ENCODE results near the gene ORC3. TPM values are rescaled to one million over a fixed set of nuclear protein-coding genes. Genes with fewer than 3 reads are reported as not detected.

The ORC3 gene
- total RNA-seq, 2 donors from 2014 or later = 14.5 to 21.4 TPM

DNA sequence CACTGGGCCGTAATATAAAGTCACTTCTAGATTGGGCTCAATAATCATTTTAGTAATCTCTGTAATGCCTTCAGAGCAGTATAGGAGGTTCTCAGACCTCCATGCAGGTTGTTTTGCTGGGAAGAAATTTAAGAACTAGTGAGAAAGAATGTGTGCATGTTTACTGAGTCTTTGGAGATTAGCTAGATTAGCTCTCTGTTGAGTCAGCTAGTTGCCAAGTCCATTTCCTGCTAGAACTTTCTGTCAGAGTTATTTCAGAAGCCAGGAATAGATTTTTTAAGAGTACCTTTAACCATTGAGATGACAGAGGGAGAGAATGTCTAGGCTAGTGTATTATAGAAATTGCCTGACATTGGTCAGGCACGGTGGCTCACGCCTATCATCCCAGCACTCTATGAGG lies 33.3 kb downstream of the ORC3 start:
- DNase-seq (ENCODE audit: low spot score) = no peak
- Histone ChIP-seq H3K9me3 (no peaks in the 10 kb centered on the region), H3K27ac (no peak overlapping the region), H3K36me3 (no peaks in the 10 kb centered on the region), H3K27me3 (no peaks in the 10 kb centered on the region), H3K4me3 (no peak overlapping the region), H3K4me1 (no peaks in the 10 kb centered on the region)
- TF ChIP-seq, protein P1, sequence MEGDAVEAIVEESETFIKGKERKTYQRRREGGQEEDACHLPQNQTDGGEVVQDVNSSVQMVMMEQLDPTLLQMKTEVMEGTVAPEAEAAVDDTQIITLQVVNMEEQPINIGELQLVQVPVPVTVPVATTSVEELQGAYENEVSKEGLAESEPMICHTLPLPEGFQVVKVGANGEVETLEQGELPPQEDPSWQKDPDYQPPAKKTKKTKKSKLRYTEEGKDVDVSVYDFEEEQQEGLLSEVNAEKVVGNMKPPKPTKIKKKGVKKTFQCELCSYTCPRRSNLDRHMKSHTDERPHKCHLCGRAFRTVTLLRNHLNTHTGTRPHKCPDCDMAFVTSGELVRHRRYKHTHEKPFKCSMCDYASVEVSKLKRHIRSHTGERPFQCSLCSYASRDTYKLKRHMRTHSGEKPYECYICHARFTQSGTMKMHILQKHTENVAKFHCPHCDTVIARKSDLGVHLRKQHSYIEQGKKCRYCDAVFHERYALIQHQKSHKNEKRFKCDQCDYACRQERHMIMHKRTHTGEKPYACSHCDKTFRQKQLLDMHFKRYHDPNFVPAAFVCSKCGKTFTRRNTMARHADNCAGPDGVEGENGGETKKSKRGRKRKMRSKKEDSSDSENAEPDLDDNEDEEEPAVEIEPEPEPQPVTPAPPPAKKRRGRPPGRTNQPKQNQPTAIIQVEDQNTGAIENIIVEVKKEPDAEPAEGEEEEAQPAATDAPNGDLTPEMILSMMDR (IDR thresholded peaks at IDR 0.05) = no peak

DNA sequence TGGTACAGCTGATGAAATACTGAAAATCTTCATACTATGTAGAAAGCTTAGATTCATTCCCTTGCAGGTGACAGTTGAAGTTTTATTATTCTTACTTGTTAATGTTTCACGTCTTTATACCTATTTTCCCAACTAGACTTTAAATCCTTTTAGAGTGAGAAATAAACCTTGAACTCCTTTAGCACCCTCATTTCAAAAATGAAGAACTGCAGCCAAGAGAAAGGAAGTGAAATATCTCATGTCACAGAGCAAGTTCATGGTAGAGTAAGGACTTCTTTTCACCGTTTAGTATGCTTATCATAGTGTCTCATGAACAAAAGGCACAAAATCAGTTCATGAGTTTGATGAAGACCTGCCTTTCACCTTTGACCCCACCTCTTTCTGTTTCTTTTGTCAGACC lies 38.5 kb downstream of the ORC3 start:
- Histone ChIP-seq H3K27me3 (no peaks in the 10 kb centered on the region), H3K27ac (no peak overlapping the region), H3K4me1 (peaks cover 0 to 8% of the 10 kb centered on the region in 2 donors), H3K9me3 (no peaks in the 10 kb centered on the region), H3K4me3 (no peak overlapping the region), H3K36me3 (peaks cover 5% of the 10 kb centered on the region)
- TF ChIP-seq, protein P1 (IDR thresholded peaks at IDR 0.05) = no peak
- DNase-seq (ENCODE audit: low spot score) = no peak

DNA sequence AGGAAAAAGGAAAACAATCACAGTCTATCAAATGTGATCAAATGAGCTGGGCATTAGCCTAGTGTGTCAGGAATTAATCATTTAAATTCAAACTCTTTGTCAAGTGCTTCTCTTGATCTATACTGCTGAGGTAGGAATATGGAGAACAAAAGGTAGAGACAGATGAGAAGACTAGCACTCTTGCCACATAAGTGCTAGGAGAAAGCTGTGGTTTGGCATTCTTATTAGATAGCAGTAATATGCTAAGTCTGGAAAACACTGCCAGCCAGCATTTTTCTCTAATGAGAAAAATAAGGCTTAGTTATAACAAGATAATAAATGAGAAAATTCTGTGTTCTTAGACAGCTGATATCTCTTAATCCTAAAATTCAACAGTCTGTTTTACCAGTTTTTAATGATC lies 38.9 kb downstream of the ORC3 start:
- Histone ChIP-seq H3K4me1 (peaks cover 0 to 8% of the 10 kb centered on the region in 2 donors), H3K27me3 (no peaks in the 10 kb centered on the region), H3K9me3 (no peaks in the 10 kb centered on the region), H3K4me3 (no peak overlapping the region), H3K27ac (no peak overlapping the region), H3K36me3 (peaks cover 5% of the 10 kb centered on the region)
- TF ChIP-seq, protein P1 (IDR thresholded peaks at IDR 0.05) = no peak
- DNase-seq (ENCODE audit: low spot score) = no peak

DNA sequence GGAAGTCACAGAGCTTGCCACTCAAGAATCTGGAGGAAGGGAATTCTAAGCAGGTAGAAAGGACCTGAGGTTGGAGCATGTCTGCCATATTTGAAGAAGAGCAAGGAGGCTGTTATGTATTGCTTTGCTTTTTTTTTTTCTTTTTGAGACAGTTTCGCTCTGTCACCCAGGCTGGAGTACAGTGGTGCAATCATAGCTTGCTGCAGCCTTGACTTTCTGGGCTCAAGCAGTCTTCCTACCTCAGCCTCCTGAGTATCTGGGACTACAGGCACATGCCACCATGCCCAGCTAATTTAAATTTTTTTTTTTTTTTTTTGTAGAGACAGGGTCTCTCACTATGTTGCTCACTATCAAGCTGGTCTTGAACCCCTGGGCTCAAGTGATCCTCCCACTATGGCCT lies 40.8 kb downstream of the ORC3 start:
- Histone ChIP-seq H3K9me3 (no peaks in the 10 kb centered on the region), H3K27ac (no peak overlapping the region), H3K4me1 (peaks cover 0 to 8% of the 10 kb centered on the region in 2 donors), H3K4me3 (no peak overlapping the region), H3K36me3 (peaks cover 5% of the 10 kb centered on the region), H3K27me3 (no peaks in the 10 kb centered on the region)
- TF ChIP-seq, protein P1 (IDR thresholded peaks at IDR 0.05) = no peak
- no peak for DNase-seq (ENCODE audit: low spot score)

DNA sequence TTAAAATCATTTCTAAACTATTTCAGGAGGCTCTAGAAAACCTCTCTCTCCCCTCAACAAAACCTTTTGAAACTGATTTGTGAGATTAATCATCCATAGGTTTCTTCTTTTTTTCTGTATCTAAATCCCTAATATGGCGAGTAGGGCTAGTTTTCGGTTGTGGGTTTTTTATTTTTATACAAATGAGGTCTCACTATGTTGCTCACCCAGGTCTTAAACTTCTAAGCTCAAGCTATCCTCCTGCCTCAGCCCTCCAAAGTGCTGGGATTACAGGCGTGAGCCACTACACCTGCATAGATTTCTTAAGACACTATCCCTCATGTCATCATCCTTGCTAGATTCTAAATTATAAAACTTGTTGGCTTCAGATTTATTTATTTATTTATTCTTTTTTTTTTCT lies 43.9 kb downstream of the ORC3 start:
- no peak overlapping the region for H3K27ac ChIP-seq
- DNase-seq (ENCODE audit: low spot score) = no peak
- H3K4me3 ChIP-seq = no peak overlapping the region
- H3K4me1 ChIP-seq = peaks cover 0 to 8% of the 10 kb centered on the region in 2 donors
- H3K27me3 ChIP-seq = no peaks in the 10 kb centered on the region
- H3K36me3 ChIP-seq = peaks cover 16% of the 10 kb centered on the region
- TF ChIP-seq, protein P1 (IDR thresholded peaks at IDR 0.05) = no peak
- no peaks in the 10 kb centered on the region for H3K9me3 ChIP-seq

DNA sequence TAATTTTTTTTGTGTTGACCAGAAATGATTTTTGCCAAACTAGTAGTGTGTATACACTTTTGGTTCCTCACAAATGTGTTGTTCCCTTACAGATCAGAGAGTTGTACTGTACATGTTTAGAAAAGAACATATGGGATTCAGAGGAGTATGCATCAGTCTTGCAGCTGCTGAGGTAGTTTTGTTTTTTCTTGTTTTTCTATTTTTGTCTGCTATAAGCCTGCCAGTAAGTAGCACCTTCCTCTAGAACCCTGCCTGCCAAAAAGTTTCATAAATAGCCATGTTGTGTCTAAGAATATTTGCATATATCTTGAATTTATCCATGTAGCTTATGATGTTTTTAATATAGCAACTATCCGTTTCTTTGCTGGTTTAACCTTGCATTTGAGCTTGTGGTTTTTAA lies 46.4 kb downstream of the ORC3 start:
- Histone ChIP-seq H3K36me3 (peaks cover 16% of the 10 kb centered on the region), H3K27me3 (no peaks in the 10 kb centered on the region), H3K9me3 (no peaks in the 10 kb centered on the region), H3K4me3 (no peak overlapping the region), H3K27ac (no peak overlapping the region), H3K4me1 (no peaks in the 10 kb centered on the region)
- TF ChIP-seq, protein P1 (IDR thresholded peaks at IDR 0.05) = no peak
- no peak for DNase-seq (ENCODE audit: low spot score)

Data from right atrium auricular region (tissue), 2 donors.